NCI-H2171 (cell line): Measurements from ENCODE around the gene TUBA1A.
A peak's percentile ranks its signal among the peaks of the same experiment; 100 is the strongest.
"Not testable (repeated sequence)": the region's sequence is repeated elsewhere in the genome, so short reads cannot be mapped to it uniquely, and the experiment has no call there.

Experiments
- DNase-seq: peaks from one replicate; lab custom pipeline; 2025; lab: John Stamatoyannopoulos, UW

The TUBA1A gene

DNA sequence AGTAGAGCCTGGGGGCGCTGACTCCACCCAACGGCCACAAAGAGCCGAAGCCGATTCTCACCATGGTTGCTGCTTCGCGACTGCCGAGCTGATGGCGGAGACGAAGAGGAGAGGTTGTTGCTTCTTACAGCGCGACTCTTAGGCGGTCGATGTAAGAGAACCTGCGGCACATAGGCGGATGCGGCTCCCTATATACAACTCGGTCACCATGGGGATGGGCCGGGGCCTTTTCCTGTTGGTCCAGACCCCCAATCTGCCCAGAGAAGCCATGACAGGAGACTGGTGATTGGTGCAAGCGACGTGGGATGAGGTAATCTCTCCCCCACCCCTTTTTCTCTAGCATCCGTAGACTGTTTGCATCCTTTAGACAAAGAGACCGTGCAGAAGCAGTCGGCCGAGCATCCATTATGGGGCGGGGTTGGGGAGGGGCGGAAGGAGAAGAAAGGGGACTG, at the start of gene TUBA1A:
Gene TUBA1A (minus strand): TSS at position 165 of the 452 bp plus-strand sequence. CDS start 101 bp downstream, at position 64.
- DNase-seq: peak; percentile 98

DNA sequence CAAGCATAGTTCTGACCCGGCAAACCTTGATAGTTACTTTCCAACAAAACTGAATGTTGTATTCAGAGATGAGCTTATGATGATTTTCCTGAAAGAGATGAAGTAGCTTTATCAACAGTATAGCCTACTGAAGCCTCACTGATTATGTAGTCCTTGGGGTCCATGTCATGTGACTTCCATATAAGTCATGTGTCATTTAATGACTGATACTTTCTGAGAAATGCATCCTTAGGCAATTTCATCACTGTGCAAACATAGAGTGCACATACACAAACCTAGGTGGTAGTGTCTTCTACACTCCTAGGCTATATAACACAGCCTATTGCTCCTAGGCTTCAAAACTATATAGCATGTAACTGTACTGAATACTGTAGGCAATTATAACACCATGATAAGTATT, 47.5 kb upstream of the TUBA1A start:
- DNase-seq: no peak

DNA sequence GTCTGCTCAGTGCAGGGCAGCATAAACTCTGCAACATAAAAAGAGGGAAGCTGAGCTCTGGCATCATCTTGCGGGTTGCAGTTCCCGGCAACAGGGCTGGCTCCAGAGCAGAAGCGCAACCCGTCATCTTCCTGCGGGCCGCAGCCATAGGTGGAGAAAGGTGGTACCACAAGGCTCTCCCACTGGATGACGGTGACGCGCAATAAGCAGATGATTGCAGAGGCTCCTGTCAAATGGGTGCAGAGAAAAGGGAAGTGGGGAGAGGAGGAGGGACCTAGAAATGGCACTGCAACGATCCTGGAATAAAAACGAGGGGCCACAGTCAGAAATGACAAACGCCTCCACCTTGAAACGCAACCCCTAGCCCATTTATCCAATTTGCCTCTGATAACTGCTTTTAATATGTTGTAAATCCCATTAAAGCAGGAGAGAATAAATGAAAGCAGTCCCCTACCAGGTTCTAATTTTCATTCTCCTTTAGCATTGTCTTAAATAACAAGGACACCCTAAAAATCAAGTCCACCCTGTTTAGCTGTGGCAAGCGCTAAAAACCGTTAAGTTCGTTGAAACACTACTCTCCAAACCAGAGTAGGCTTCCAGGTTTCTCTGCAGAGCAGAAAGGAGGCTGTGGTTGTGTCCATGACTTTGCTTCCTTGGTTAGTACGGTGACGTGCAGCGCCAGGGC, 45.1 kb upstream of the TUBA1A start:
- DNase-seq: no peak

DNA sequence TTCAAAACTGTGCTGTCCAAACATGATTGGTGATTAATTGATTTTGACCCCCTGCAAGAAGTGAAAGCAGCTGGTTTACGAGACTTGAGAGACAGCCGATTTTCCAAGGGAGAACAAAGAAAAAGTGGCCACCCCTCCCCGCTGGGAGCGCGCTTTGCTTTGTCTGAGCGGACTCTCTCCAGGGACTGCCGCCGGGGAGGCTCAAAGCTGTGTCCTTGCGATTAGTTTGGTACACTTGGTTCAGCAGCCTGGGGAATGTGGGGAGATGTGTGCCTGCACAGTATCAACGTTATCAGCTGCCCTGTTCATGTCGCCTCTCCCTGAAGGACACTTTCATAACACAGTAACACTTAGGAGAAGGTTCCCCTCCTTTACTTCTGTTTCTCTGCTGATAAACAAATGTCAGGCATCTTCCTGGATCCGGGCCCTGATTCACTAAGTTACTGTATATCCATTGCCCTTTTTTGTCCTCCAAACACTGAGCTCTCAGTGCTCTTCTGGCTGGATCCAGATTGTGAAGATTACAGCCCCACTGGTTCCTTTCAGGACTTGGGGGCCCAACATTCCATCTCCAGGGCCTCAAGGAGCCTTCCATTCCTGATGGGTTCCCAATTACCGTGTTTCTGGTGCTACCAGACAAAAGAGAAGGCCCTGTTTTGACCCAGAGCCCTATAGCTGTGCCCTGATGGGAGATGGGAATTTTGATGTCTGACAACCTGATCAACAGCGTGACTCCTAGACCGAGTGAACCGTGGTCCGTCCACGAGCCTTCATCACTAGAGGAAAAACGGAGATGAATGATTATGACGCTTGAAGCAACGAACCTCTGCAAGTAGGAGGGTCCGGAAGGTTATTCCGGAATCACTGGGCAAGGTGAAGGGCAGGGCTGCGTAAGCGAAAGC, 44.3 kb upstream of the TUBA1A start:
- peak; percentile 90 for DNase-seq

DNA sequence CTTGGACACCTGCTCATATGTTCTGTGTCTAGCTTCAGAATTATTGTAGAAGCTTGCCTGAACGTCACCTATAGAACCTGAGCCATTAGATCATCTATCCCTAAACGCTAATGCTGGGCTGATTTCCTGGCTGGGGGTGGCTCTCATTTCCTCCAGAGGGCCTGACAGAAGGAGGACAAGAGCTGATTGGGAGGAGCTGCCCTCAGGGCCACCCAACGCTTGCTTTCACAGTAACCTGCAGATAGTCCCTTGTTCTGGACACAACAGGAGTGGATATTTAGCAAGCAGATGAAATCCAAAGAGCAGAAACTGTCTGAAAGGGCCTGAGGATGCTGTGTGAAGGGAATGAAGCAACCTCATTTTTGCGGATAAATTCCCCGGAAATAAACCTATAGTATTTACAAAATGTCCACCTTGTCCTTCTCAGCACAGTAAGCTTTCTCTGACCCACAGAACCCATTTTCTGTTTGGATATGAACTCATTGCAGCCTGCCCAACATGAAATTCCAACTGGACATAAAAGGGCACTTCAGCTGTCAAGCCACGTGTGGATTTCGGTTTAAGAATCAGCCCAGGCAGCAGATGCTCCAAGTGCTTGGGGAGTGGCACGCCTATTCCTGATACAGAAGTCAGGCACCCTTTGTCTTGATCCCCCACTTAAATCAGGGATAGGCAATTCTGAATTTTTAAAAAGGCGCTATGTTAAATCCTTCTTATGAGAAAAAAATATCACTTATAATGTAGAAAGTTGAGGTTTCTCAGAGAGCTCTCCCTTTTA, 43.2 kb upstream of the TUBA1A start:
- DNase-seq: peak; percentile 37

DNA sequence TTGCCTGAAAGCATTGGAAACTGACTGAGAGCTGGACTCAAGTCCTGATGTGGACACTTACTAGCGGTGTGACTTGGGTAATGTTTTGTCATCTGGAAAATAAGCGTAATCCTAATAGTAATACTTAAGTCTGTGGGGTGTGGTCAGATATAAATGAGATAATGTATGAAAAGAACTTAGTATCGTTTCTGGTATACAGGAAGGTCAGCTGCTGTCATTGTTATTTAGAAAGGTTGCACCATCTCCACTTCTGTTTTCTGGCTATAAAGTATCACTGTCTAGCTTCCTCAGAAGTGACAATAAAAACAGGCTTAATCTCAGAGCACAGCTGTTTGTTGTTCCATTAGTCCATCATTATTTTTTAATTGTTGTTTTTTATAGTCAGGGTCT, 41.9 kb upstream of the TUBA1A start:
- DNase-seq: no peak

DNA sequence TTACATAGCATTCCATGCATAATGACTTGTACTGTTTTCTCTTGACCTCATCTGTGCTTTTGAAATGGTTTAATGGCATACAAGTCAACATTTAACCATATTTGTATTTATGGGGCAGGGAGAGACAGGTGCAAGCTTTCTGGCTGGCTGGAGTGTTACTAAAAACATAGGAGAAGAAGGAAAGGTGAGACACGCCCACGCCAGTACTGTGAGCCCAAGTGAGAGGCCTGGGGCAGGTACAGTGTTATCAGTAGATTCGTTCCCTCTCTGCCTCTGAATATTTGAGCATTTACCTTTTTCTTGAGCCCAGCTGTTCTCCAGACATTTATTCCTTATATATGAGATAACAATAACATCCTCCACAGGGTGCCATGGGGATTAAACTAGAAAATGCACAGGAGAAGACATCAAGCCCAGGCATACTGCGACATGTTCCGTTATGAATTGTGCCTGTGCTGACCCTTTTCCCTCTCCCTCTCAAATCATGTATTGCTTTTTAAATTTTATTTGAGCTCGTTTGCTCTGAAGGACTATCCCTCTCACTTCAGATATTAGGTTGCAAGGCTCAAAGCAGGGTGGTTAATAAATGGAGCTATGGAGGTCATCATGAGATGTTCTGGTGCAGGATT, 41.4 kb upstream of the TUBA1A start:
- DNase-seq: no peak

DNA sequence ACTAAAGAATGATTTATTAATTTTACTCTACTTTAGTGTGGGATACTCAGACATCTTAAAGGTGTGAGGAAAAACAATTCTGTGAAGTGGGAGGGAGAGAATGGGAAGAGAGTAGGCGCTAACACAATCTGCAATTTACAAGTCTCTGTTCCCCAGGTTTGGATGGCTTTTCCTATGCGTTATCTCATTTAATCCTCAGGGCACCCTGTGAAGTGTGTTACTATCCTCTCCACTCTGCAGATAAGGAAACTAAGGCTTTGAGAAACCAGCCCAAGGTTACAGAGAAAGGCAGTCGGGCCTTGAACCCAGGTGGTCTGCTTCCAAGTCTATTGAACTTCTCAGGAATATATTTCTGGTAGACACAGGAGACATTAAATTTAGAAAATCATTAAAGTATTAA, 39.8 kb upstream of the TUBA1A start:
- DNase-seq: no peak

DNA sequence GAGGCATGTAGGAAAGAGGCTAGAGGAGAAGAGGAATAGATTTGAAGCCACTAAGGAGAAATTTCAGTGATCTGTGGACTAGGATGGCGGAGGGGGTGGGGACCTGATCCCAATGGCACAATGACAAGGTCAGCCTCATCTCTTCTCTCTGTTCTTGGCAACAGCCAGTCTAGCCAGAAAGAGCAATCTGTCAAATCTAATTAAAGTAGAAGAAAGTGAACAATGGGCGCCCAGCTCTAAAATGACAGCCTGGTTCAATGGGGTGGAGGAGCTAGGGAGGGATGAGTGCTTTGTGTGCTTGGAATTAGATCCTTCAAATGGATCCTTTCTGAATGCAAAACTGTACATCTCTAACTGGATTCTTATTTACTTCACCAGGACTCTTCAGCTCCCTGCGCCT, 38.8 kb upstream of the TUBA1A start:
- peak; percentile 19 for DNase-seq

DNA sequence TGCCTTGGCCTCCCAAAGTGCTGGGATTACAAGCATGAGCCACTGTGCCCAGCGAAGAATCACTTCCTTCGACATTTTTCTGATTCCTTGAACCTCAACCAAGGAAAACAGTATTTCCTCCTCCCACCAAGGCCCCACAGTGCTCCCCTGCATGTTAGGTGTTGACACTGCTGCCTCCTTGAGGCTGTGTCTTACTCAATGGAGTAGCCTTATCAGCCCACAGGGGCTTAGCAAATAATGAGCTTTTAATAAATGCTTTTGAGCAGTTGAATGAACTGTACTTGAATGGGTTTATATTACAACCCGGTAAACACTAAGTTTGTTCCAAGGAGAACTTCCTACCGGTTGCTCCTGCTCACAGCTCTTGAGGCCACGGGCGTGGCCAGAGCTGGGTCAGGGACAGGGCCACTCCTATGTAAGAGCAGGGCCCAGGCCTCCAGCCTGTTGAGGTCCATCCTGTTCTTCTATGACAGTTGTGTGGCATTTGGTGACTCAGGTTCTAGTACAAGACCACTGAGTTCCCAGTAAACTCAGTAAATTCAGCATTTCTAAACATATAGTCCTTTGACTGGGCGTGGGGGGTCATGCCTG, 36.8 kb upstream of the TUBA1A start:
- no peak for DNase-seq

DNA sequence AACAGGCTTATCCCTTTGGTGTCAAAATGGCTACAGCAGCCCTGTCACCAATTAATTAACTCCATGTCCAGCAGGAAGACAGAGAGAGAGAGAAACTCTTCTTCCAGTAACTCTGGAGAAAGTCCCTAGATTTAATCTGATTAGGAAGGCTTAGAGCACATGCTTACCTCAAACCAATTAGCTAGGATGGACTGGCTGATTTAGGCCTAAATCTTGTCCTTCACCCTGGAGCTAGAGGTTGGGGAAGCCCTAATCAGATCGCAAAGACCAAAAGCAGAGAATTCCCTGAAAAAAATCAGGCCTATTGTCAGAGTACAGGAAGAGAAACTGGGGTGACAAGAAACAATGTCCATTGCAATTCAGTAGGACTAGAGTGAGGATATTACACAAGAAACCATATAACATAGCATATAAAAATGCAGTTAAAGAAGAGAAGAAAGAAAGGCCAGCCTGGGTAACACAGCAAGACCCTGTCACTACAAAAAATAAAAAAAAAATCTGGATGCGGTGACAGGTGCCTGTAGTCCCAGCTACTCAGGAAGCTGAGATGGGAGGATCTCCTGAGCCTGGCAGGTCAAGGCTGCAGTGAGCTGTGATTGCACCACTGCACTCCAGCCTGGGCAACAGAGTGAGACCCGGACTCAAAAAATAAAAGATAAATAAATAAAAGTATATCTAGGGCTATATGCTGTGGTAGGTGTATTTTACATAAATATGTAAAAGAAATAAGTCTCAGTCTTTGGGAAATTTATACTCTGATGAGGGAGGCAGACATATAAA, 34.9 kb upstream of the TUBA1A start:
- DNase-seq: no peak

DNA sequence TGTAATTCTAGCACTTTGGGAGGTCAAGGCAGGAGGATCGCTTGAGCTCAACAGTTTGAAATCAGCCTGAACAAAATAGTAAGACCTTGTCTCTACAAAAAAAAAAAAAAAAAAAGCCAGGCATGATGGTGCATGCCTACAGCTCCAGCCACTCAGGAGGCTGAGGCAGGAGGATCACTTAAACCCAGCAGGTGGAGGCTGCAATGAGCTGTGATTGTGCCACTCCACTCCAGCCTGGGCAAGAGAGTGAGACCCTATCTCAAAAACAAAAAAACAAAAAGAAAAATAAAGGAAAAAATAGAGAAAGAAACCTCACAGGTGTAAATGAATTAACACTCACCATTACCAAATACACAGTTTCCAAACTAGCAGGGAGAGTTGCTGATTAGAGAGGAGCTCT, 34.2 kb upstream of the TUBA1A start:
- no peak for DNase-seq

DNA sequence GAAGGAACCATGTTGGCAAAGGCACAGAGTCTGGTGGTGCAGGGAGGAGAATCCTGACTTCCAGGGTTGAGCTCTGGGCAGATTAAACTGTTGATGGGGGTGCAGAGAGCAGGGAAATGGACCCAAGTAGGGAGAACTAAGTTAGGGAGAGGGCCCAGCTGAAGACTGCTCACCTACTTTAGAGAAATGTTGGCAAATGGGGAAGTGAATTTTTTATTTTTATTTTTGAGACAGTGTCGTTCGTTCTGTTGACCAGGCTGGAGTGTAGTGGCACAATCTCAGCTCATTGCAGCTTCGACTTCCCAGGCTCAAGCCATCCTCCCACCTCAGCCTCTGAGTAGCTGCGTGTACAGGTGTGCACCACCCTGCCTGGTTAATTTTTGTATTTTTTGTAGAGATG, 32.1 kb upstream of the TUBA1A start:
- DNase-seq: no peak

DNA sequence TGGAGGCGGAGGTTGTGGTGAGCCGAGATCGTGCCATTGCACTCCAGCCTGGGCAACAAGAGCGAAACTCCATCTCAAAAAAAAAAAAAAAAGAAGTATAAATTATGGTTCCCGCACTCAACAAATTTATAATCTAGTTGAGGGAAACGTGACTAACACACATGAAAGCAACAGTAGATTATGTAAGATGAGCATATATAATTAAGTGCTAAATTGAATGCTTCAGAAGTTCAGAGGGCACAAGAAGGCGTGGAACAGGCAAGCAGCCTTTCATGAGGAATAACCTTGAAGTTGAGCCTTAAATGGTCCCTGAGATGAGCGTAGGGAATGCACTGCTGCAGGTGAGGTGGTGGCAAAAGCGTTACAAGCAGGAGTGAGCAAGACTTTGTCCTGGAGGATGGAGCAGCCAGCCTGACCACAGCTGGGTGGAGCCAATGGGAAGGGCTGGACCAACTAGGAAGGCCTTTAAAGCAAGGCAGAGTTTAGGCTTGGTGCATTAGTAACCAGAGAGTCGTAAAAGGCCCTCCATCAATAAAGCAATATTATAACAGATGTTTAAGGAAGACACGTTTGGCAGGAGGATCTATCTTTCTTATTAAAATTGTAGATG, 30.6 kb upstream of the TUBA1A start:
- DNase-seq: no peak

DNA sequence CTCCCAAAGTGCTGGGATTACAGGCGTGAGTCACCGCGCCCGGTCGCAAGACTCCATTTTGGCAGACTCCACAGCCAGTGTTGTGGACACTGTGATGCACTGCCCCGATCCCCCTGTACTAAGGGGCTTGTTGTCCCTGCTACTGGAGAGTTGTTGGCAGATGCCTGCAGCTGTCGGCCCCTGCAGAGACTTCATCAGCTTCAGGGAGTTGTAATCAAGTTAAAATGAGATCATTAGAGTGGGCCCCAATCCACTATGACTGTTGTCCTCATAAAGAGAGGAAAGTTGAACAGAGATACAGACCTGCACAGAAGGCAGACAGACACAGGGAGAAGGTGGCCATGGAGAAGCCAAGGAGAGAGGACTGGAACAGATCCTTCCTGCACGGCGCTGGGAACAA, 23.7 kb upstream of the TUBA1A start:
- no peak for DNase-seq

DNA sequence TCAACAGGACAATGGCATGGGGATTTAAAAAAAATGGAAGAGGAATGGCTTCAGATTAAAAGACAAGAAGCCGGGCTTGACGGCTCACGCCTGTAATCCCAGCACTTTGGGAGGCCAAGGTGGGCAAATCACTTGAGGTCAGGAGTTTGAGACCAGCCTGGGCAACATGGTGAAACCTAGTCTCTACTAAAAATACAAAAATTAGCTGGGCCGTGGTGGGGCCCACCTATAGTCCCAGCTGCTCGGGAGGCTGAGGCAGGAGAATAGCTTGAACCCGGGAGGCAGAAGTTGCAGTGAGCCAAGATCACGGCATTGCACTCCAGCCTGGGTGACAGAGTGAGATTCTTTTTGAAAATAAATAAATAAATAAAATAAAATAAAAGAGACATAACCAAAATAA, 21.8 kb upstream of the TUBA1A start:
- DNase-seq: not testable (repeated sequence)

DNA sequence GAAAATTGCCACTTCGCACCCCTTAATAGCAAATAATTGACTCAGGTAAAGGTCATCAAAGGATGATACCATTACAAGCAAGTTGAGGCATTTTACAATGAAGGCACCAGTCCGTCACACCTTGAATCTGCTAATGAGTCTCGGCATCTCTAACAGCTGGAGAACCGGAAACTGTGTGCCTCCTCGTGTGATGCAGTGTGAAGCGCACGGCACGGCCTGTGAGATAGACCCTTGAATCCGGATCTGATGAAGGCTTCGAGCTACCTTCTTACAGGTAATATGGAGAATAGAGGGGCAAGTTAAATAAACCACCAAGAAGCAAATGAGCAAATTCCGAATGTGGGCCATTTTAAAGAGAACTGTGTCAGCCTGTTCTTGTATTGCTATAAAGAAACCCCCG, 19.8 kb upstream of the TUBA1A start:
- DNase-seq: no peak

DNA sequence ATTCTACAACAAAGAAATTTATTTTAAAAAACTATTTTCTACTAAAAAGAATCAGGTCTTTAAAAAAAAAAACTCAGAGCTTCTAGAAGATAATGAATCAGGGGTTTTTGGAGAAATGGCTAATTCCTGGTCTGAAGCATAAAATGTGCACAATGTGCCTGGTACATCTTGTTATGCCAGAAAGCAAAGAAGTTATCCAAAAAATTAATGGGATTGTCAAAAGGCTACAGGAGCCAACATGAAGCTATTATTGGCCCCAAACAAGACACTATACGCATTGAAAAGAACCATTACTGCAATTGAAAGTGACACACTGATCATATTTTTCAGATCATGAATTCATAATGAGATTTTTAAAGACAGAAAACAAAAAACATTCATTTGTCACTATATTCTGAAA, 19.3 kb upstream of the TUBA1A start:
- DNase-seq: no peak

DNA sequence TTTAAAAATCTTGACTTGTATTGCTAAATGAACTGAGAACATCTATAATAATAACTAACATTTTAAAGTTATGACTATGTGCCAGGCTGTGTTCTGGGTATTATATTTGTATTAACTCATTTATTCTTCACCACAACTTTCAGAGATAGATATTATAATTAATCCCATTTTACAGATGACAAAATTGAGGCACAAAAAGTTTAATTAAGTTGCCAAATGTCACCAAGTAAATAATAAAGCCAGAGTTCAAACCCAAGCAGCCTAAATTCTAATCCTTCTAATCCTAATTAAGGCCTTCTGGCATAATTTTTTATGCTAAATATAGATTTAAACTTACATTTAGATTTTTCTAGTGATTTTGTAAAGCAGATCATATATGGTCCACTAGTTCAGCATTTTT, 17.5 kb upstream of the TUBA1A start:
- DNase-seq: no peak

DNA sequence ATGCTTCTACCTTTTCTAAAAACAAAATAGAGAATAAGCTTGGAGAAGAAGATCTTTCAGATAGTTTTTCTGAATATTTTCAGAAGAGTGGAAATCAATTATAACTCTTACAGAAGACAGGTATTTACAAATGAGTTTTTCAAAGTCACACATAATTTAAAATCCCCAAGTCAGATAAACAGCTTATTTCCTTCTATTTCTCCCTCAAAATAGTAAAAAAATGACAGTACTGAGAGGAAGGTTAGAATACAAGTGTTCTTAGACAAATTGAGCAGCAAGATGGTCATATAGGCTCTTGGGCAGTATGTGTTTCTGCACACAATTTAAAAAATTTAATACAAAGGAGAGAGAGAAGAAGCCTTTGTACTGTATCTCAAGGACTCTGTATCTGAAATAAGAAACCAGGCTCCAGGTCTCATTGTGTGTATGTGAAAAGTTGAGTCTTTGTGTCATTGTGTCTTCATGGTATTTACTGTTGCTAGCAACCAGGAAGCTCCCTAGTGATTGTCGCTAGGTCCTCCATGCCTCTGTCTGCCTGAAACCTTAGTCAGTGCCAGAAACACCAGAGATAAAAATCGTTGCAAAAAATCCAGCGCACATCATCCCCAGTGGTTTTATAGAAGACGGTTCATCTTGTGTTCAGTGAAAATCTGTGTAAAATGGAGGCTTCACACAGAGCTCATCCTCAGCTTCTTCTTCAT, 12.9 kb upstream of the TUBA1A start:
- DNase-seq: peak; percentile 10
